NCI-H82 (cell line): ENCODE results near the gene ULBP2.
A peak's percentile ranks its signal among the peaks of the same experiment; 100 is the strongest.
"Not testable (repeated sequence)": the region's sequence is repeated elsewhere in the genome, so short reads cannot be mapped to it uniquely, and the experiment has no call there.

Source experiments
- DNase-seq: peaks from one replicate; lab custom pipeline; 2025; lab: John Stamatoyannopoulos, UW

The ULBP2 gene, protein sequence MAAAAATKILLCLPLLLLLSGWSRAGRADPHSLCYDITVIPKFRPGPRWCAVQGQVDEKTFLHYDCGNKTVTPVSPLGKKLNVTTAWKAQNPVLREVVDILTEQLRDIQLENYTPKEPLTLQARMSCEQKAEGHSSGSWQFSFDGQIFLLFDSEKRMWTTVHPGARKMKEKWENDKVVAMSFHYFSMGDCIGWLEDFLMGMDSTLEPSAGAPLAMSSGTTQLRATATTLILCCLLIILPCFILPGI

DNA sequence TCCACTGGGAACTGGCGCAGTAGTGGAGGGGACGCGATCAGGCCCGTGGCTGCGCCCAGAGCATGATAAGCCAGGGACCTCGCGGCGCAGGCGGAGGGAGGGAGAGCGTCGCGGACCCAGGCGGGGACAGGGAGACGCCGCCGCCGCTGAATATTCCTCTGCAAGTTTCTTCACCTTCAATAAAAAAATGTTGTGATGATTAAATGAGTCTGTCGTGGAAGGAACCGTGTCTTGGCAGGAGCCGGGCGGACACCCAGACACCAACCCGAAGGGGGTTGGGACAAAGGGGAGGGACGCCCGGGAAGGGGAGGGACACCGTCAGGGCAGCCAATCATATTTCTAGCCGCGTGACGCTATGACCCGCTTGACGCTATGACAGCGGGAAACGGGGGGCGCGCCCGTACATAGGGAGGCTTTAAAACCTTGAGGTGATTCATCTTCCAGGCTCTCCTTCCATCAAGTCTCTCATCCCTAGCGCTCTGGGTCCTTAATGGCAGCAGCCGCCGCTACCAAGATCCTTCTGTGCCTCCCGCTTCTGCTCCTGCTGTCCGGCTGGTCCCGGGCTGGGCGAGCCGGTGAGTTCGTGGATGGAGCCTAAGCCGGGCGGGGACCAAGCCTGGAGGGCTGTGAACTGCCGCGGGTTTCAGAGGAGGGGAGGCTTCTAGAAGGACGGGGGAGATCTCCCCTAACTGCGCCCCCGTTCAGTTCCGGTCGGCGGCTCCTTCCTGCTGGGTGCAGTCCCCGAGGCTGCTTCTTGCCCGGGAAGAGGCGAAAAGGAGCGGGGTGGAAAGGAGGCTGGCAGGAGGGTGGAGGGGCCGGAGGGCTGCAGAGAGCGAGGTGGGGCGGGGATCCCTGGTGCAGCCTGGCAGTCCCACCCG lies at the start of gene ULBP2:
ULBP2 (plus strand) TSS at position 432 of the 878 bp plus-strand sequence; CDS start at position 491, 59 bp downstream.
- peak; percentile 79 for DNase-seq

DNA sequence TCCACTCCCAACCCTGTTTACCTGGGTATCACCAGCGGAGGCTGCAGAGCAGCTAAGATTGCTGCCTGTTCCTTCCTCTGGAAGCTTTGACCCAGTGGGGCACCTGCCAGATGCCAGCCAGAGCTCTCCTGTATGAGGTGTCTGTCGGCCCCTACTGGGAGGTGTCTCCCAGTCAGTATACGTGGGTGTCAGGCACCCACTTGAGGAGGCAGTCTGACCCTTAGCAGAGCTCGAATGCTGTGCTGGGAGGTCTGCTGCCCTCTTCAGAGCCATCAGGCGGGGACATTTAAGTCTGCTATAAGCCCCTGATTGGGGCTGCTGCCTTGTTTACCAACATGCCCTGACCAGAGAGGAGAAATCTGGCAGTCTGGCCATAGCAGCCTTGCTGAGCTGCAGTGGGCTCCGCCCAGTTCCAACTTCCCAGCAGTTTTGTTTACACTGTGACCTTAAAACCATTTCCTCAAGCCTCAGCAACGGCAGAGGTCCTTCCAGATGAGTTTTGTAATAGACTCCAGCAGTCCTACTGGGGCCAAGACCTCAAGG lies 46.7 kb upstream of the ULBP2 start:
- no peak for DNase-seq

DNA sequence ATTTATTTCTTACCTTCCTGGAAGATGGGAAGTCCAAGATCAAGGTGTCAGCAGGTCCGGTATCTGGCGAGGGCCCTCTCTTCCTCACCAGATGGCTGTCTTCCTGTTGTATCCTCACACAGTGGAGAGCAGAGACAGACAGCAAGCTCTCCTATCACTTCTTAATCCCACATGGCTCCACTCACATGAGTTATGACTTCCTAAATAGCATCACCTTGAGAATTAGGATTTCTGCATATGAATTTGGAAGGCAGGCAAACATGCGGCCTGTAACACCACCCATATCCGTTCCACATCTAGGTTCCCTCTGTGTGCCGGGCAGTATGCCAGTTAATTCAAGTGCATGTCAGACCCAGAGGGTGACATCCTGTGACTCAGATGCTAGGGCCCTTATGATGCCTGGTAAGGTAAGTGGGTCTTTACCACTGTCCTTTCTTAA lies 46.0 kb upstream of the ULBP2 start:
- DNase-seq: no peak

DNA sequence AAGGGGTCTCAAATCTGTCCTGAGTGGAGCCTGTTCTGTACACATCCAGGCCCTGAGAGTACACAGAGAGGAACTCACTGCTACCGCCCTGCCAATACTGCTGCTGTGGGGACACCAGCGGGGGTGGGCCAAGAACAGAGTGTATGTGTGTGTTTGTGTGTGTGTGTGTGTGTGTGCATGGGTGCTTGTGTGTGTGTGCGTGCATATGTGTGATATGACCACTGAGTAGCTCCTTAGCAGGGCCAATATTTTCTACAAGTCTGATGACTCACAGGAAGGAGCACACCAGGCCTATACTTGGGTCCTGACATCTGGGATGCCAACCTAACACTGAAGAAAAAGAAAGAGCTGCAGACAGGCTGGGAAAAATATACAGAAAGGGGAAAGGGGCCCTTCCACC lies 45.3 kb upstream of the ULBP2 start:
- DNase-seq: no peak

DNA sequence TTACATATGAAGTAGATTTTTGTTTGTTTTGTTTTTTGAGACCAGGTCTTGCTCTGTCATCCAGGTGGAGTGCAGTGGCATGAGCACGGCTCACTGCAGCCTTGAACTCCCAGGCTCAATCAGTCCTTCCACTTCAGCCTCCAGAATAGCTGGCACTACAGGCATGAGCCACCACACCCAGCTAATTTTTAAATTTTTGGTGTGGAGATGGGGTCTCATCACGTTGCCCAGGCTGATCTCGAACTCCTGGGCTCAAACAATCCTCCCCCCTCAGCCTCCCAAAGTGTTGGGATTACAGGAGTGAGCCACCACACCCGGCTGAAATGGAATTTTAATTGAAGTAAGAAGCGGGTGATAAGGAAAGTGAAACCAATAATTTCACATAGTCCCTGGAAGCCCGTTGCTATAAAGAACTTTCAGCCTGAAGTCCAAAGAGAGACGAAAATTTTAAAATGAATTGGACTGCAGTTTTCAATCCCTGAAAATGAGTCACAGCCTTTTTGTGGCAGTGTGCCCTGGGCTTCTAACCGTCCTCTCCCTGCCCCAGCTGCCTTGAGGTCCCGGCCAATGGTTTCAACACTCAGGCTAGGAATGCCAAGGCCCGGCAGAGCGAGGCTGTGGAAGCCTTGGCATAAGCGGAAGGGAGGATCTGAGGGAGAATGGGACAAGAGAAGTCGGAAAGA lies 44.7 kb upstream of the ULBP2 start:
- no peak for DNase-seq

DNA sequence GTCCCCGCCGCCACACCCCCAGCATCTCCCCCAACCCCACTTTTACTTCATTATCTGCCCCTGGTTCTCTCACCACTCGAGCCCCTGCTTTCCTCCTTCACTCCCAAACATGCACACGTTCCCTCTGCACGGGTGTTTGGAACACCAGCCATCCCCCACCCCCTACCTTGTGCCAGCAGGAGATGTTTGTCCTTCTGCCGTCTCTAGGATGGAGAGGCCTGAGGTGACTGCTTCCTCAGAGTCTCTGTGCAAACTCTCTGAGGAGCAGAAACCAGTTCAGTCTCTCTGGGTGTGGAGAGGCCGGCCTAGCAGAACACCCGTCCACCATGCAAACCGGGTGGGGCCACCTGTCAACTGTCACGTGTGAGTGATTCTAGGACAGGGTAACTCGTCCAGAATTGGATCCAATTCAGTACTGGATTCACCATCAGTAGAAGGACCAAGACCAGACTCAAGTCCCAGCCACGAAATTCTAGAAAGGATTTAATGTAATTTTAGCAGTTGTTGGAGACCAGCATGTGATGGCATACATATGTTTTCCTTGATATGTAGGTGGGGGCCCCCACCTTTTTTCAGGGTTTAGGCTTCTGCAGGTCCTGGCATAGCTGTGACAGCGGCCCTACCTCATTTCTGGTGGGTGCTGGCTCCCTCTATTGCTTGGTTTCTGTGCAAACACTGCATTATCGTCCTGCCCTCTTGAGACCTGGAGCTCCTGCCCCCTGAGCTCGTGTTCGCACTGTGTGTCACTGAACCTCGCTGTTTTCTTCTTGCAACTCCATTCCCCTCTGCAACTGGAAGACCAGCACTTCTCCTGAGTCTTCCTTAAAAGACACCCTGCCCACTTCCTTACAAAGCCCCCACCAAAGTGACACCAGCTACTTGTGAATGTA lies 43.7 kb upstream of the ULBP2 start, which contains the start of gene RAET1E:
RAET1E (minus strand) TSS at position 259 of the 890 bp plus-strand sequence. CDS start 7,212 bp downstream, outside the sequence.
- peak; percentile 11 for DNase-seq

DNA sequence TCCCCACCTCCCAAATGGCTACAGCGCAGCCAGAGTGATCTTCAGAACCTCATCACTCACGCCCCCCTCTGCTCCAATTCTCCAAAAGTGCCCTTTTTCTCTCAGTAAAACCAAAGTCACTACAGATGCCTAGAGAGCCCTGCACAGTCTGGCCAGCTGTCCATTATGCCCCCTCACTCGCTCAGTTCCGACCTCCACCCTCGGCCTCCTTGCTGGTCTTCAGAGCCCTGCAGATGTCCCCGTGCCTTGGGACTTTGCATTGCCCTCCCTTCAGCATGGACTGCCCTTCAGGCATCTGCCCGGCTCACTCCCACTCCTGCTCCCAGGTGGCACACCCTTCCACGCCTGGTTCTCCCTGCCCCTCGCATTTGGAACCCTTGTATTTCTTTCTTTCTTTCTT lies 42.8 kb upstream of the ULBP2 start:
- DNase-seq: no peak

DNA sequence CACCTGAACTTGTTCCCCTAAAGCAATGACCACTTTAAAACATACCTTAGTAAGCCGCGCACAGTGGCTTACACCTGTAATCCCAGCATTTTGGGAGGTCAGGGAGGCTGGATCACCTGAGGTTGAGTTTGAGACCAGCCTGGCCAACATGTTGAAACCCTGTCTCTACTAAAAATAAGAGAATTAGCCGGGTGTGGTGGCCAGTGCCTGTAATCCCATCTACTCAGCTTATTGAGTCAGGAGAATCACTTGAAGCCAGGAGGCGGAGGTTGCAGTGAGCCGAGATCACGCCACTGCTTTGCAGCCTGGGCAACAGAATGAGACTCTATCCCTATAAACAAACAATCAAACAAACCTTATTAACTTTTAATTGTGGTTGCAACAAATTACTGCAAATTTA lies 42.3 kb upstream of the ULBP2 start:
- DNase-seq: peak; percentile 9

DNA sequence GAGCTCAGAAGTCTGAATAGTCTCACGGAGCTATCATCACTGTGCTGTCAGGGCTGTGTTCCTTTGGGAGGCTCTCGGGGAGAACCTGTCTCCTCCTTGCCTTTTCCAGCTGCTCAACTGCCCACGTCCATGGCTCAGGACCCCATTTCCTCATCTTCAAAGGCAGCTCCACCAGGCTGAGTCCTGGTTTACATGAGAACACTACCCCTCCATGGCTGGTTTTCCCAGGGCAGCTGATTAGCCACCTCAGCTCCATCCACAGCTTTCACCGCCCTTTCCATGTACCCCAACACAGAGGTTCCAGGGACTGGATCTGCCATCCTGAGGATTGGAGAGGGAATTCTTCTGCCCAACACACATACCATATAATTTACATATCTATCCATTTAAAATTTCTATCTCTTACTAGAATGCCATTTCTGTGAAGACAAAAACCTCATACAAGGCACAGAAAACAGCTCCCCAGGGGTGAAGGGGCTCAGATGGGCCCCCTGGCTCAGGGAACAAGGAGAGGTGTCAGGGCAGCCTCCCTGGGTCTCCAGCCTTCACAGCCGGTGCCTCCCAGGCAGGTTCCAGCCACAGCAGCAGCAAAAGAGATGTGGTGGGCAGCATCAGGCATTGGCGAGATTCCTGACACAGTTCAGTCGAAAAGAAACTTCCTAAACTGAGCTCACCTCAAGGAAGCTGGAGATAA lies 41.7 kb upstream of the ULBP2 start:
- DNase-seq: no peak

DNA sequence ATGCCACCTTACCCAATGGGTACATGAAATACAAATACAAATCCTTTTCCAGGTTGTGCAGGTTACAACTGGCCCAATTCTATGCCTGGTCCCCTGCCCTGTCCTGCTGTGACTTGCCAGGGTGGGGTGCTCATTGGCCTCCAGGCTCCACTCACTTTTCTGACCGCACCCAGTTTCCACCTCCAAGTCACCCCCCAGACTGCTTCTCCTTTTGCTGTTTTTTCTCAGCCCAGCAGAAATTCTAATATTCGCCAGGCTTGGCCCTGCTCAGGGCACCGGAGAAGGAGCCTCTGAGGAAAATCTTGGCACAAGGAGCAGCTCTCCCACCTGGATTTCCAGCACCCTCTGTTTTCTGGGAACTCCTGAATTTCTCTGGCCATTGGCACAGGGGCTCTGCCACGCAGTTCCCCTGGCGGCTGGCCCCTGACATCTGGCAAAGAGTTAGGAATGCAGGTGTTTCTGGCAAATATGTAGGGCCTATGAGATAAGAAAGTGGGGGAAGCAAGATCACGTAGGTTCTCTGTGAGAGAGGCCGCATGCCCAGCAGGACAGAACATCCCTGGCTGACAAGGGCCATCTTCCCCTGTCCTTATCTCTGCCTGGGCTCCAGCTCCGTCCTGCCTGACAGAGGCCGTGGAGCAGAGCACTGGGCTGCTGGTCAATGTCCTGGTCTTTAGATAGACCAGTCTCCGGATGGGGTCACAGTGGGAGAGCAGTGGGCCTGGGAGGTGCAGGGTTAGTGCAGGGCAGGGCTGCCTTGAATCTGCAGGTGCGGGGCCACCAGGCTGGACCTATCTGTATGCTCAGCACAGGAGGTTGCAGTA lies 41.0 kb upstream of the ULBP2 start:
- DNase-seq: no peak

DNA sequence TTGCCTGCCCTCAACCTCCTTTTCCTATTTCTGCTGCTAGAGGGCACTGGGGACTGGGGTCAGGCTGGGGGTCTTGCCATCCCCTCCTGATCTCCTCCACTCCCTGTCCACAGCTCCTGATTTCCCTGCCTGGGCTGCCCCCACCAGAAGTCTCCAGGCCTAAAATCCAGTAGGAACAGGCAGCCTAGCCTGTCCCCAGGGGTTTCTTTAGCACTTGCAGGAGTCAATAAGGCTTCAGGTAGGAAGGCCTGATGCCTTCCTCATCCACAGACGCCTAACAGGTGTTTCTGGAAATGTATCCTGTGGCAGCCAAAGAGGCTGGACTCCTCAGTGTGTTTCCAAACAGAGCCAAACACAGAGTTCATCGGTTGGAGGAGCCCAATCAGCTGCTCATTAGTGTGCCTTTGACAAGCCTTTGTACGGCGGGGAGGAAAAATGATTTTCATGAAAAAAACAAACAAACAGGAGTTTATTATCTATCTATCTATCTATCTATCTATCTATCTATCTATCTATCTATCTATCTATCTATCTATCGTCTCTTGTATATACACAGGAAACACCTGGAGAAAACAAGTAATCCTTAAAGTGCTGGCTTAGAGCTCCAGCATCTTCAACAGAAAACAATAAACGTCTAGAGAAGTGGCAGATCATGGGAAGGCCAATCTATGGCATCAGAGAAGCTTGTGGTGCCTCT lies 40.2 kb upstream of the ULBP2 start:
- DNase-seq: no peak

DNA sequence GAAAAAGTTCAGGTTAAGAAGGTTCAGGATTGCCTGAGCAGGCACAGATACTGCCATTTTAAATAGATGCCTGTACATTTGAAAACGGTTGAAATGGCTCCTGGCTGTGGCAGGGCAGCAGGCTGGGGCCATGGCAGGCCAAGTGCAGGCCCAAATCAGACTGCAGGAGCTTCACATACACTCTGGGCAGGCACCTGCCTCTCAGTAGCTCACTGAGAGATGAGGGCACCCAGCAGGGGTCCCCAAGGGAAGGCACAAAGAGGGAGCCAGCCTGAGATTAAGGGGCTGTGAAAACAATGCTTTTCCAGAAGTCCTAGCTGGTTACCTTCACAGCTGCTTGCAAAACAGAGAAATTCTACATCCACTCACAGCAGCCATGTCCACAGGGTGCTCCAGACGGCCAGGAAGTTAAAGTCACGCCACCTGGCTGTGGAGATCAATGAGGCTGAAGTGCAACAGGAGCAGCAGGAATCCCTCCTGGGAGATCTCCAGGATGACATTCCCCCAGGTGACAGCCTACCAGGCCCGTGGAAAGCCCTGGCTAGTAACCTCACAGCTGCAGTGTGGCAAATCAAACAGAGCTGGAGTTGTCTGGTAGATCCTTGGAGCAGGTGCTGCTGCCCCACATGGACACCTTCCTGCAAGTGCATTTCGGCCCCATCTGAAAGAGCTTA lies 37.7 kb upstream of the ULBP2 start:
- no peak for DNase-seq

DNA sequence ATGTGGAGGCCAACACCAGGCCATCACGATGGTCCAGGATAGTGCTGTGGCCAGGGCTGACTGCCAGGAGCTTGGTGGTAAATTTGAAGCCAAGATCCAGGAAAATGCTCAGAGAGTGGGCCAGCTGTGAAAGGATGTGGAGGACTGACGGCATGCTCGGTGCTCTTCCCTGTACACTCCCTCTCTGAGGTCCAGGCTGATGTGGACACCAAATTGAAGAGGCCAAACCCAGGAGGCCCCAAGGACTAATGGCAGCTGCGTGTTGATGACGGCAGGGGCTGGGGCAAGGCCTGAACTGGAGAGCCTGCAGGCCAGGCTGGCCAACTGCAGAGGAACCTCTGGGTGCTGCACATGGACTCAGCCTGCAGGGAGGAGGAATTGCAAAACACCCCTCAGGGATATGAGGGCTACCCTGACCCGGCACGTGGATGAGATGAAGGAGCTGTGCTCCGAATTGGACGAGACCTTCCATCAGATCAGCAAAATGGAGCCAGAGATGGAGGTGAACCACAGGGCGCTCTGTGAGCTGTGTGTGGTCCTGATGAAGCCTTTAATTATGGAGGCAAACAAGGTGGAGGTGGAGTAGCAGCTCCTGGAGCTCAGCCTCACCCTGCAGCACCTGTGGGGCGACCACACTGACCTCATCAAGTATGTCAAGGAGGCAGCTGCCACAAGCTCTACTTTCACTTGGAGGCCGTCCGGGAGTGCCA lies 37.0 kb upstream of the ULBP2 start:
- DNase-seq: no peak

DNA sequence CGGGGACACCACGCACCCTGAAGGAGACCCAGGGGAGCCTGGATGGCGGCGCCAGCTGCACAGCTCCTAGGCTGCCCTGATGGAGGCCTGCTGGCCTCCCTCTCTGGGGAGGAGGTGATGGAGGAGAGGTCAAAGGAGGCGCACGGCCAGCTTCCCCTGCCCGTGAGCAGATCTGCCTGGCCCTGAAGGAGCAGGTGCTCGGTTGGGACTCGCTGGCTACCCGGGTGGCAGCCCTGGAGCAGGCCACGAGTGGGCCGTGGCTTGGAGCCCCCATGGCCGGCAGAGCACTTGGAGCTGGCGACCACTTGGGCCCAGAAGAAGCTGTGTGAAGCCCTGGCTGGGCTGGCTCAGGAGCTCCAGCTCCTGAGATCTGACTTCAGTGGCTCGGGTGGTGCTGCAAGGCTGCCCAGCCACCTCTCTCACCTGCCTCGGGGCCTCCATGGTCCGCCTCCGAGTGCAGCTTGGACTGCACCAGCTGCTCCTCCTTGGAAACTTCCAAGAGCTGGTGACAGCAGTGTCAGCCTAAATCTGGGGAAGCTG lies 36.4 kb upstream of the ULBP2 start:
- DNase-seq: no peak

DNA sequence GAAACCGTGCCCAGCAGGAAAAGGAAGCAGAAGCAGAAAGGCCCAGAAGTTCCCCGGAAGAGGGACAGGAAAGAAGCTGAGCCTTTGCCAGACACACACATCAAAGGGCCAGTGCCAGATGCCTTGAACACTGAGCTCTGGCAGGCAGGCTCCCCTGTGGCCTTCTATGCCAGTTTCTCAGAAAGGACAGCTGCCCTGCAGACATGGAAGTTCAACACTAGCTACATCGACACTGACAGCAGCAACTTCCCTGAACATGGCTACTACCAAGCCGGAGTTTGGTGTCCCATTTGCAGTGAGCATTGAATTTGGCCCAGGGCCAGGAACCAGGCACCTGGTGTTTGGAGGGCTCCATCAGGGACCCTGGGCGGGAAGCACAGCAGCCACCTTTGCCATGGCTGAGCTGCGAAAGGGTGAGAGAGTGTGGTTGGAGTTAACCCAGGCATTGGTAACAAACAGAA lies 35.9 kb upstream of the ULBP2 start:
- no peak for DNase-seq

DNA sequence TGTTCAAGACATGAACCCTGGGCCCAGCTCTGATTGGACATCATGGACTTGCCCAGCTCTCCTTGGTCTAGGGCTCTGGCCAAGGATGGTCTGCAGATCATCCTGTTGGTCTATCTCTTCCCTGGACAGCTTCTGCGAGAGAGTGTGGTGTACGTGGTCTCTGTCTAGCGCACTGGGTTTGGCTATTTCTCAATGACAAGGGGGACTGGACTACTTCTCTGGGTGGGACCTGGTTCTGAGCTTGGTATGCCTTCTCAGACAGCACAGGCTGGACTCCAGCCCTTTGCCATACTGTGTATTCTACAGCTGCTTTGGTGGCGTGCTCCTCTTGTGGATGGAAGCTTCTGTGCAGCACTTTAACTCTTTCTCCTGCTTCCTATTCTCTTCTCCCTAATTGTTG lies 35.4 kb upstream of the ULBP2 start:
- DNase-seq: no peak

DNA sequence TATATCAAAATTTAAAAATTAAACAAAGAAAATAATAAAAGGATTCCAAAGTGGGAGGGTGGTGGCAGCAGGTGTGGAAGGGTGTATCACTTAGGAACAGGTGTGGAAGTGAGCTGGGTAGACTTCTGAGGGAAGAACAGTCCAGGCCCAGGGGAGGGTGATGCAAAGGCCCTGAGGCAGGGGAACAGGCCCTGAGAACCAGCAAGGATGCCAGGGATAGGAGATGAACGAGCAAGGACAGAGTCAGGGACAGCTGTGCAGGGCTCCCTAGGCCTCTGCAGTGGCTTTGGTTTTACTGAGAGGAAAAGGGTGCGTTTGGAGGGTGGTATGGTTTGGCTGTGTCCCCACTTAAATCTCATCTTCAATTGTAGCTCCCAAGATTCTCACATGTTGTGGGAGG lies 34.5 kb upstream of the ULBP2 start:
- no peak for DNase-seq

DNA sequence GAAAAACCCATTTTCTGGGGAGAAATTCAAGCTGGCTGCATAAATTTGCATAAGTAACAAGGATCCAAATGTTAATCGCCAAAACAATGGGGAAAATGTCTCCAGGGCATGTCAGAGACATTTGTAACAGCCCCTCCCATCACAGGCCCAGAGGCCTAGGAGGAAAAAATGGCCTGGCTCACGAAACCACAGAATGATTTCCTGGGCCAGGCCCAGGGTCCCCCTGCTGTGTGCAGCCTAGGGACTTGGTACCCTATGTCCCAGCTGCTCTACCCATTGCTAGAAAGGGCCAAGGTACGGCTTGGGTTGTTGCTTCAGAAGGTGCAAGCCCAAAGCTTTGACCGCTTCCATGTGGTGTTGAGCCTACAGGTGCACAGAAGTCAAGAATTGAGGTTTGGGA lies 33.3 kb upstream of the ULBP2 start:
- DNase-seq: not testable (repeated sequence)
